Esophagus muscularis mucosa (tissue), 4 donors: ENCODE measurements around the gene UGT1A4. TPM values are rescaled to one million over a fixed set of nuclear protein-coding genes. Genes with fewer than 3 reads are reported as not detected.

Source experiments
- DNase-seq: peaks from one replicate; pipeline ENCODE4 v3.0.0-alpha.2; 2017; ENCODE audit errors: extremely low spot score
- H3K27ac ChIP-seq, 4 donors: fragments of 200-600 bp; sonication (generic); replicated peaks in 1 of 4; 1 replicate in 3 of 4; 2 replicates in 1 of 4; pipeline ENCODE4 v1.5.1; 2016 to 2019; ENCODE audit warnings: mild to moderate bottlenecking in 1 of 4
- H3K27me3 ChIP-seq, 4 donors: fragments of 200-600 bp; sonication (generic); one replicate each; pipeline versions ENCODE4 v1.5.1 to v1.6.0; 2016 to 2019
- H3K36me3 ChIP-seq, 4 donors: fragments of 200-600 bp; sonication (generic); one replicate each; pipeline ENCODE4 v1.5.1; 2016 to 2019
- H3K4me1 ChIP-seq, 4 donors: fragments of 200-600 bp; sonication (generic); one replicate each; pipeline ENCODE4 v1.5.1; 2016 to 2019
- H3K4me3 ChIP-seq, 4 donors: fragments of 200-600 bp; sonication (generic); 1 replicate in 2 of 4; 2 replicates in 2 of 4; pipeline ENCODE4 v1.5.1; 2016 to 2019; ENCODE audit warnings: mild to moderate bottlenecking in 4 of 4, moderate library complexity in 1 of 4
- H3K9me3 ChIP-seq, 4 donors: fragments of 200-600 bp; sonication (generic); 1 replicate in 3 of 4; 2 replicates in 1 of 4; pipeline ENCODE4 v1.5.1; 2016 to 2019
- EP300 ChIP-seq: sonication (generic); formaldehyde crosslinking; IDR thresholded peaks from one replicate; pipeline ENCODE4 v1.6.1; 2017; ENCODE audit warnings: antibody characterized with exemption
- POLR2A ChIP-seq: fragments of 450-650 bp; IDR thresholded peaks from one replicate; pipeline ENCODE4 v1.6.1; 2017; ENCODE audit warnings: antibody characterized with exemption, moderate library complexity, mild to moderate bottlenecking, low read depth
- POLR2AphosphoS5 ChIP-seq, 2 donors: sonication (generic); formaldehyde crosslinking; IDR thresholded peaks; one replicate each; pipeline ENCODE4 v1.6.1; 2017; ENCODE audit warnings: antibody characterized with exemption in 2 of 2
- WGBS: methylation state at CpG from one replicate; pipeline ENCODE4 v1.1.5; 2018; 5-methylcytosine and 5-hydroxymethylcytosine counted together
- intact Hi-C: fragments of 100-400 bp; cut with DNase I; formaldehyde crosslinking; loops from one replicate; pipeline ENCODE4 v1.15.1; 2023
- total RNA-seq, 4 donors: library from RNA; depleted of rRNA; stranded (reverse); fragments of >200 nt; gene quantifications; one replicate each; pipeline versions ENCODE4 v1.1.0 to v1.2.1, GENCODE V29; 2016
- TF ChIP-seq, protein P1 (sequence below), 3 experiments: fragments of 200-600 bp in 2 of 3; fragments of 450-650 bp in 1 of 3; sonication (generic) in 2 of 3; IDR thresholded peaks; one replicate each; pipeline ENCODE4 v1.5.1; 2017 to 2019; ENCODE audit warnings: antibody characterized with exemption in 3 of 3, mild to moderate bottlenecking in 2 of 3, moderate library complexity in 1 of 3

Gene UGT1A4
- total RNA-seq, 4 donors from 2014 or later = not detected

- peaks cover 0 to 16% (median 0%) of the 10 kb centered on the region in 4 donors for H3K27me3 ChIP-seq
- no peak overlapping the region for H3K4me3 ChIP-seq
- DNase-seq = peak; percentile 90
- H3K4me1 ChIP-seq = no peaks in the 10 kb centered on the region
- intact Hi-C loops = no loop called here
- 46% methylated on average over 4 of the region's 8 CpGs for WGBS
- no peaks in the 10 kb centered on the region for H3K9me3 ChIP-seq
- H3K36me3 ChIP-seq = no peaks in the 10 kb centered on the region
- H3K27ac ChIP-seq = no peak overlapping the region
- TF ChIP-seq POLR2A (no peak), EP300 (no peak), POLR2AphosphoS5 (IDR thresholded peaks at IDR 0.05) (no peak)
- TF ChIP-seq, protein P1, sequence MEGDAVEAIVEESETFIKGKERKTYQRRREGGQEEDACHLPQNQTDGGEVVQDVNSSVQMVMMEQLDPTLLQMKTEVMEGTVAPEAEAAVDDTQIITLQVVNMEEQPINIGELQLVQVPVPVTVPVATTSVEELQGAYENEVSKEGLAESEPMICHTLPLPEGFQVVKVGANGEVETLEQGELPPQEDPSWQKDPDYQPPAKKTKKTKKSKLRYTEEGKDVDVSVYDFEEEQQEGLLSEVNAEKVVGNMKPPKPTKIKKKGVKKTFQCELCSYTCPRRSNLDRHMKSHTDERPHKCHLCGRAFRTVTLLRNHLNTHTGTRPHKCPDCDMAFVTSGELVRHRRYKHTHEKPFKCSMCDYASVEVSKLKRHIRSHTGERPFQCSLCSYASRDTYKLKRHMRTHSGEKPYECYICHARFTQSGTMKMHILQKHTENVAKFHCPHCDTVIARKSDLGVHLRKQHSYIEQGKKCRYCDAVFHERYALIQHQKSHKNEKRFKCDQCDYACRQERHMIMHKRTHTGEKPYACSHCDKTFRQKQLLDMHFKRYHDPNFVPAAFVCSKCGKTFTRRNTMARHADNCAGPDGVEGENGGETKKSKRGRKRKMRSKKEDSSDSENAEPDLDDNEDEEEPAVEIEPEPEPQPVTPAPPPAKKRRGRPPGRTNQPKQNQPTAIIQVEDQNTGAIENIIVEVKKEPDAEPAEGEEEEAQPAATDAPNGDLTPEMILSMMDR (IDR thresholded peaks at IDR 0.05) = no peak
These were observed 85.5 kb downstream of the UGT1A4 start for GRCh38 chr2:233803994-233804393.

DNA sequence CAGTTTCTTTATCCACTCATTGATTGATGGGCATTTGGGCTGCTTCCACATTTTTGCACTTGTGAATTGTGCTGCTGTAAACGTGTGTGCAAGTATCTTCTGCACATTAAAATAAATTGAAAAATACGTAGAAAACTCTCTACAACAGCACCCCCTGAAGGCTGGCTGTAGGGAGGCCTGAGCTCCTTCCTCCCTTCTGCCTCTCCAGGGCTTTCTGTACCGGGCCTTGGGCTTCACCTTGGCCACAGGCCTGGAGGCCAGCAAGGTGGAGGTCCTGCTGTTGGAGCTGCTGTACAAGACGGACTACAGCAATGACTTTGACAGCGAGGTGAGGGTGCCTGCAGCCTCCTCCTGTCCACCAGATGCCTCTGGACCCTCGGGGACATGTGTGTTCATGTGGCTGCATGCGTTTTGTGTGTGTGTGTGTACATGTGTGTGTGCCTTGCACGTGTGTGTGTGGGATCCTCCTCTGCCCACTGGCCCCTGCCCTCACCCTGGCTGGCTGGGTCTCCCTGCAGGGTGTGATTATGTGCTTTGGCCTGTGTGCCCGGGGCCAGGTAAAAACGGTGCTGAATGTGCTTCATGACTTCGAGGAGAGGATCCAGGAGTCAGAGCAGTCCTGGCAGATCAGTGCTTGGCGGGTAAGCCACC, 88.8 kb downstream of the UGT1A4 start:
- H3K27ac ChIP-seq = no peak overlapping the region
- H3K4me1 ChIP-seq = no peaks in the 10 kb centered on the region
- no peaks in the 10 kb centered on the region for H3K36me3 ChIP-seq
- intact Hi-C loops = no loop called here
- no peaks in the 10 kb centered on the region for H3K9me3 ChIP-seq
- DNase-seq = no peak
- TF ChIP-seq EP300 = no peak
- TF ChIP-seq, protein P1 (IDR thresholded peaks at IDR 0.05) = no peak
- no peak for TF ChIP-seq POLR2A
- no peak for TF ChIP-seq POLR2AphosphoS5 (IDR thresholded peaks at IDR 0.05)
- no peak overlapping the region for H3K4me3 ChIP-seq
- H3K27me3 ChIP-seq = peaks cover 0 to 16% (median 0%) of the 10 kb centered on the region in 4 donors
- 68% methylated on average over 8 of the region's 12 CpGs for WGBS

- intact Hi-C loops = no loop called here
- Histone ChIP-seq H3K4me1 (no peaks in the 10 kb centered on the region), H3K27me3 (peaks cover 0 to 16% (median 0%) of the 10 kb centered on the region in 4 donors), H3K9me3 (no peaks in the 10 kb centered on the region), H3K27ac (no peak overlapping the region), H3K36me3 (no peaks in the 10 kb centered on the region), H3K4me3 (no peak overlapping the region)
- WGBS = 62% methylated on average over 4 of the region's 10 CpGs
- TF ChIP-seq, protein P1 (IDR thresholded peaks at IDR 0.05) = no peak
- TF ChIP-seq EP300 (no peak), POLR2AphosphoS5 (IDR thresholded peaks at IDR 0.05) (no peak), POLR2A (no peak)
- DNase-seq = no peak
These were observed 89.7 kb downstream of the UGT1A4 start for GRCh38 chr2:233807966-233808935.

GRCh38 chr2:233810385-233810784, 91.8 kb downstream of the UGT1A4 start:
- no peaks in the 10 kb centered on the region for H3K9me3 ChIP-seq
- no peak for DNase-seq
- no peak overlapping the region for H3K27ac ChIP-seq
- no peaks in the 10 kb centered on the region for H3K4me1 ChIP-seq
- intact Hi-C loops = no loop called here
- TF ChIP-seq POLR2A (no peak), EP300 (no peak), POLR2AphosphoS5 (IDR thresholded peaks at IDR 0.05) (no peak)
- TF ChIP-seq, protein P1 (IDR thresholded peaks at IDR 0.05) = no peak
- no peaks in the 10 kb centered on the region for H3K36me3 ChIP-seq
- WGBS = 94% methylated on average over 3 of the region's 6 CpGs
- no peak overlapping the region for H3K4me3 ChIP-seq
- peaks cover 0 to 16% (median 0%) of the 10 kb centered on the region in 4 donors for H3K27me3 ChIP-seq
